HepG2 (cell line): ENCODE measurements around the gene CBLC. TPM values are rescaled to one million over a fixed set of nuclear protein-coding genes. Genes with fewer than 3 reads are reported as not detected.

Experiments
- AGO2 ChIP-seq: fragments of 200-400 bp; formaldehyde crosslinking; optimal IDR thresholded peaks from 2 replicates; pipeline ENCODE3; 2017; ENCODE audit warnings: mild to moderate bottlenecking, low read depth, low read length, moderate library complexity
- CEBPB ChIP-seq: IDR thresholded peaks from 2 replicates; pipeline ENCODE4 v1.6.1; 2011; ENCODE audit warnings: low read depth, low read length, improper control_type of control experiment, borderline replicate concordance
- CENPX ChIP-seq: sonication (generic); formaldehyde crosslinking; IDR thresholded peaks from 2 replicates; pipeline ENCODE4 v1.9.0; 2021; ENCODE audit warnings: mild to moderate bottlenecking, missing genetic modification reagents, moderate library complexity
- CTCF ChIP-seq: sonication (generic); formaldehyde crosslinking; IDR thresholded peaks from 2 replicates; pipeline ENCODE4 v1.5.0; 2020; ENCODE audit warnings: mild to moderate bottlenecking, missing genetic modification reagents, moderate library complexity
- DMAP1 ChIP-seq: IDR thresholded peaks from 2 replicates; pipeline ENCODE4 v1.6.1; 2016
- FOXP1 ChIP-seq, 2 experiments: fragments of 450-650 bp in 1 of 2; IDR thresholded peaks; 2 replicates each; pipeline ENCODE4 v1.6.1; 2017 to 2018; ENCODE audit warnings: antibody characterized with exemption in 1 of 2
- GTF3A ChIP-seq: sonication (generic); formaldehyde crosslinking; conservative IDR thresholded peaks from 2 replicates; pipeline ENCODE4 v1.4.0; 2020; ENCODE audit warnings: mild to moderate bottlenecking, missing genetic modification reagents
- HNRNPLL ChIP-seq: fragments of 200-400 bp; formaldehyde crosslinking; IDR thresholded peaks from 2 replicates; pipeline ENCODE4 v1.6.1; 2017; ENCODE audit warnings: mild to moderate bottlenecking, low read depth, low read length; ENCODE audit not compliant: poor library complexity, severe bottlenecking
- KDM2A ChIP-seq: sonication (generic); formaldehyde crosslinking; IDR thresholded peaks from 2 replicates; pipeline ENCODE4 v1.4.0; 2020; ENCODE audit warnings: low read depth, missing genetic modification reagents, borderline replicate concordance
- KDM5A ChIP-seq: fragments of 200-600 bp; sonication (generic); IDR thresholded peaks from 2 replicates; pipeline ENCODE4 v1.7.0; 2018; ENCODE audit warnings: antibody characterized with exemption, mild to moderate bottlenecking, low read length, borderline replicate concordance
- MXD4 ChIP-seq: IDR thresholded peaks from 2 replicates; pipeline ENCODE4 v1.6.1; 2016; ENCODE audit warnings: mild to moderate bottlenecking, missing biosample characterization, missing genetic modification reagents
- PPARG ChIP-seq: conservative IDR thresholded peaks from 2 replicates; pipeline ENCODE4 v1.6.1; 2016; ENCODE audit warnings: missing biosample characterization, missing genetic modification reagents
- RCOR2 ChIP-seq: IDR thresholded peaks from 2 replicates; pipeline ENCODE4 v1.6.1; 2016; ENCODE audit warnings: missing biosample characterization, missing genetic modification reagents
- REL ChIP-seq: sonication (generic); formaldehyde crosslinking; conservative IDR thresholded peaks from 2 replicates; pipeline ENCODE4 v1.8.0; 2022; ENCODE audit warnings: mild to moderate bottlenecking, missing genetic modification reagents, moderate library complexity
- USF2 ChIP-seq, 2 experiments: sonication (generic) in 1 of 2; formaldehyde crosslinking in 1 of 2; IDR thresholded peaks; 2 replicates each; pipeline versions ENCODE4 v1.5.1 to v1.6.1; 2011 to 2020; ENCODE audit warnings: borderline replicate concordance in 1 of 2, low read depth in 1 of 2, low read length in 1 of 2, mild to moderate bottlenecking in 1 of 2, missing genetic modification reagents in 1 of 2, moderate library complexity in 1 of 2
- ZBTB1 ChIP-seq: sonication (generic); formaldehyde crosslinking; IDR thresholded peaks from 2 replicates; pipeline ENCODE4 v1.4.0; 2020; ENCODE audit warnings: missing genetic modification reagents, borderline replicate concordance
- ZNF121 ChIP-seq: sonication (generic); formaldehyde crosslinking; IDR thresholded peaks from 2 replicates; pipeline ENCODE4 v1.5.0; 2020; ENCODE audit warnings: mild to moderate bottlenecking, missing genetic modification reagents
- ZNF207 ChIP-seq: fragments of 450-650 bp; IDR thresholded peaks from 2 replicates; pipeline ENCODE4 v1.6.1; 2016; ENCODE audit warnings: antibody characterized with exemption, borderline replicate concordance
- ZNF234 ChIP-seq: sonication (generic); formaldehyde crosslinking; conservative IDR thresholded peaks from 2 replicates; pipeline ENCODE4 v1.5.1; 2020; ENCODE audit warnings: mild to moderate bottlenecking, missing genetic modification reagents
- ZNF589 ChIP-seq: sonication (generic); formaldehyde crosslinking; conservative IDR thresholded peaks from 2 replicates; pipeline ENCODE4 v1.8.0; 2022; ENCODE audit warnings: mild to moderate bottlenecking, moderate library complexity, missing genetic modification reagents
- ZNF737 ChIP-seq: sonication (generic); formaldehyde crosslinking; IDR thresholded peaks from 2 replicates; pipeline ENCODE4 v1.5.0; 2020; ENCODE audit warnings: missing genetic modification reagents, mild to moderate bottlenecking, borderline replicate concordance
- polyA plus RNA-seq, 8 experiments: library from polyadenylated mRNA; depleted of rRNA in 3 of 8; stranded (reverse) in 7 of 8; unstranded in 1 of 8; fragments of >200 nt; fragmentation: Illumina TruSeq in 4 of 8; extraction: Trizol in 4 of 8; gene quantifications; 2 replicates each; pipeline versions ENCODE4 v1.2.1 to v1.2.3, GENCODE V29; 2011 to 2016; ENCODE audit warnings: low read depth in 4 of 8, missing spikeins in 1 of 8, mixed read lengths in 1 of 8; ENCODE audit not compliant: insufficient read depth in 1 of 8
- total RNA-seq, 5 experiments: library from RNA; depleted of rRNA; stranded (reverse); fragments of >200 nt; fragmentation: Illumina TruSeq; extraction: Trizol; gene quantifications; 2 replicates each; pipeline ENCODE4 v1.2.3, GENCODE V29; 2016; ENCODE audit warnings: low read depth in 1 of 5
- TF ChIP-seq, protein P1 (sequence below): sonication (generic); formaldehyde crosslinking; IDR thresholded peaks from 2 replicates; pipeline ENCODE4 v1.5.0; 2020; ENCODE audit warnings: missing genetic modification reagents, mild to moderate bottlenecking, borderline replicate concordance
- TF ChIP-seq, protein P2 (sequence below): sonication (generic); formaldehyde crosslinking; IDR thresholded peaks from 2 replicates; pipeline ENCODE4 v1.8.0; 2022; ENCODE audit warnings: low read depth, missing genetic modification reagents
- TF ChIP-seq, protein P3 (sequence below): IDR thresholded peaks from 2 replicates; pipeline ENCODE4 v1.6.1; 2016; ENCODE audit warnings: mild to moderate bottlenecking, missing biosample characterization, missing genetic modification reagents

CBLC gene
- total and polyA plus RNA-seq, 2 of the 13 experiments (the other 11 are each of a cell fraction or from before 2014, with no cell fraction given) = 1.8 to 2.6 TPM

DNA sequence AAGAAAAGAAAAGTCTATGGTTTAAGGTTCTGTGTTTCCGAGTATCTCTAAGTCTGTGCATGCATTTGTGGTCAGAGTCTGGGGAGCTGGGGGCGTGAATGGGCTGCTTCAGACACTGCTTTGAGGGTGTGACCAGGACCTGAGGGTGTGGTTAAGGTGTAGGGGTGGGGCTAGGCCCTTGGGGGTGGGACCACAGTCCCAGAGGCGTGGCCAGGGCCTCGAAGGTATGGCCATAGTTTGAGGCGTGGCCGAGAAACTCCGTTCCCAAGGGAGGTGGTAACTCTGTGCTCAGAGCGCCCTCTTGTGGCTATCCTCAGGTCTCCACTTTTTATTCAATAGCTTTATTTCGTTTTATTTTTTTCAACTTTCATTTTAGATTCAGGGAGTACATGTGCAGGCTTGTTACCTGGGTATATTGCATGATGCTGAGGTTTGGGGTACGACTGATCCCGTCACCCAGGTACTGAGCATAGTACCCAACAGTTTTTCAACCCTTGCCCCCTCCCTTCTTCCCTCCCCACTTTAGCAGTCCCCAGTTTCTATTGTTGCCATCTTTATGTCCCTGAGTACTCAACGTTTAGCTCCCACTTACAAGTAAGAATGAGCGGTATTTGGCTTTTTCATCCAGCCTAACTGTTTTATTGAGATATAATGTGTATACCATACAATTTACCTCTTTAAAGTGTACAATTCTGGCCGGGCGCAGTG, 7.0 kb upstream of the CBLC start (continued):
- TF ChIP-seq, protein P1, sequence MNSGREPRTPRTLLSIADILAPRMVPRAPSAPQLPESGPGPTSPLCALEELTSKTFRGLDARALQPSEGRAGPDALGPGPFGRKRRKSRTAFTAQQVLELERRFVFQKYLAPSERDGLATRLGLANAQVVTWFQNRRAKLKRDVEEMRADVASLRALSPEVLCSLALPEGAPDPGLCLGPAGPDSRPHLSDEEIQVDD (CRISPR knock-in tag) = no peak
- TF ChIP-seq RCOR2 (CRISPR knock-in tag) (0 out of 2 replicates have a peak, but pooled peaks have one; percentile 20), CEBPB (no peak), ZNF207 (no peak), GTF3A (CRISPR knock-in tag) (no peak), CTCF (CRISPR knock-in tag) (peak; percentile 91), FOXP1 (IDR thresholded peaks at IDR 0.05) (no peak), FOXP1 (CRISPR knock-in tag; IDR thresholded peaks at IDR 0.05) (no peak), REL (CRISPR knock-in tag) (no peak), HNRNPLL (no peak), ZNF737 (no peak), PPARG (no peak), CENPX (no peak), AGO2 (no peak), KDM5A (no peak), KDM2A (CRISPR knock-in tag) (peak; percentile 70; the same call in 1 of the 2 replicates), ZBTB1 (CRISPR knock-in tag) (no peak), DMAP1 (no peak), MXD4 (CRISPR knock-in tag) (no peak), USF2 (IDR thresholded peaks at IDR 0.05; ENCODE audit: low read depth, low read length) (no peak), USF2 (CRISPR knock-in tag; IDR thresholded peaks at IDR 0.05; ENCODE audit: borderline replicate concordance) (no peak), ZNF589 (CRISPR knock-in tag) (no peak), ZNF121 (CRISPR knock-in tag) (no peak), ZNF234 (CRISPR knock-in tag) (no peak)
- TF ChIP-seq, protein P2, sequence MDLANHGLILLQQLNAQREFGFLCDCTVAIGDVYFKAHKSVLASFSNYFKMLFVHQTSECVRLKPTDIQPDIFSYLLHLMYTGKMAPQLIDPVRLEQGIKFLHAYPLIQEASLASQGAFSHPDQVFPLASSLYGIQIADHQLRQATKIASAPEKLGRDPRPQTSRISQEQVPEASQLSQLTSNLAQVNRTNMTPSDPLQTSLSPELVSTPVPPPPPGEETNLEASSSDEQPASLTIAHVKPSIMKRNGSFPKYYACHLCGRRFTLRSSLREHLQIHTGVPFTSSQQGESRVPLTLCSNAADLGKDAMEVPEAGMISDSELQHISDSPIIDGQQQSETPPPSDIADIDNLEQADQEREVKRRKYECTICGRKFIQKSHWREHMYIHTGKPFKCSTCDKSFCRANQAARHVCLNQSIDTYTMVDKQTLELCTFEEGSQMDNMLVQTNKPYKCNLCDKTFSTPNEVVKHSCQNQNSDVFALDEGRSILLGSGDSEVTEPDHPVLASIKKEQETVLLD (CRISPR knock-in tag) = no peak
- TF ChIP-seq, protein P3, sequence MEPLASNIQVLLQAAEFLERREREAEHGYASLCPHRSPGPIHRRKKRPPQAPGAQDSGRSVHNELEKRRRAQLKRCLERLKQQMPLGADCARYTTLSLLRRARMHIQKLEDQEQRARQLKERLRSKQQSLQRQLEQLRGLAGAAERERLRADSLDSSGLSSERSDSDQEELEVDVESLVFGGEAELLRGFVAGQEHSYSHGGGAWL (CRISPR knock-in tag) = no peak
